NCI-H82 treated with DMSO at 0.1 percent for 48 hours (cell line): ENCODE measurements around the gene CCDC88C.
"Not testable (repeated sequence)": the region's sequence is repeated elsewhere in the genome, so short reads cannot be mapped to it uniquely, and the experiment has no call there.

Experiments used
- DNase-seq: peaks from one replicate; lab custom pipeline; 2025; ENCODE audit not compliant: unreplicated experiment; lab: John Stamatoyannopoulos, UW

The CCDC88C gene

GRCh38 chr14:91230397-91231035 is 187.1 kb downstream of the CCDC88C start:
- no peak for DNase-seq

GRCh38 chr14:91229743-91230200 is 187.8 kb downstream of the CCDC88C start:
- DNase-seq = no peak

- DNase-seq = no peak
Observed at GRCh38 chr14:91229005-91229382, 188.6 kb downstream of the CCDC88C start.

- DNase-seq = no peak
Observed at GRCh38 chr14:91228112-91229004, 189.3 kb downstream of the CCDC88C start.

- DNase-seq = no peak
Observed at GRCh38 chr14:91227183-91227628, 190.4 kb downstream of the CCDC88C start.

DNA sequence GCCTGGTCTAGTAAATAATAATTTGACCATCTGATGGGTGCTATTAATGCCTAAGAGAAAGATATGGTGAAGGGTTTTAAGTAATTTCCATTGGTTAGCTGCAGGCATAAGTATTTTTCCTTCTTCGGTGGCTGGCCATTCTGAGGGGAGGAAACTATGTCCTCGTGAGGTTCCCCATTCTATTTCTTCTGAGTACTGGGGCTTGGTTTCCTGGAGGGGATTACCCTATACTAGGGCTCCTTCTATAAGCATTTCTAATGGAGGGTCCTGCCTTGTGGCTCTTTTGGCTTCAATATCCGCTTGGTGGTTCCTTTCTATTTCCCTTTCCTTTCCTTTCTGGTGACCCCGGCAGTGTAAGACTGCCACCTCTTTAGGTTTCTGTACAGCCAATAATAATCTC is 191.3 kb downstream of the CCDC88C start:
- not testable (repeated sequence) for DNase-seq

DNA sequence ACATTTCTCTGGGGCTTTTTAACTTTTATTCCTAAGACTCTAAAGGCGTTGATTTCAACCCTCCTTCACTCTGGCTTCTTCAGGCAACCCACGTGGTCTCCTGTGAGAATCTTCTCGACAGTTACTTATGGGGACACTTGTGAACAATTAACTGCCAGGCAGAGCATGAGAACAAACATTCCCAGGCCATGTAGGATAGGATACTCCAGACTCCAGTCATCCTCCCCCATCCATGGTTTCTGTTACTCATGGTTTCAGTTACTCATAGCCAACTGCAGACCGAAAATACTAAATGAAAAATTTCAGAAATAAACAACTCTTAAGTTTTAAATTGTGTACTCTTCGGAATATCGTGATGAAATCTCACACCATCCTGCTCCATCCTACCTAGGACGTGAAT is 192.6 kb downstream of the CCDC88C start:
- DNase-seq = no peak

- DNase-seq = no peak
Observed at GRCh38 chr14:91223028-91223783, 194.4 kb downstream of the CCDC88C start.
